HG03064 (cell line): ENCODE measurements around the gene SULT4A1.

Experiments
- ATAC-seq: cut with Tn5 transposase; IDR thresholded peaks from one replicate; pipeline ENCODE4 v1.9.1; 2021; ENCODE audit warnings: low read depth; ENCODE audit not compliant: unreplicated experiment

Gene SULT4A1

DNA sequence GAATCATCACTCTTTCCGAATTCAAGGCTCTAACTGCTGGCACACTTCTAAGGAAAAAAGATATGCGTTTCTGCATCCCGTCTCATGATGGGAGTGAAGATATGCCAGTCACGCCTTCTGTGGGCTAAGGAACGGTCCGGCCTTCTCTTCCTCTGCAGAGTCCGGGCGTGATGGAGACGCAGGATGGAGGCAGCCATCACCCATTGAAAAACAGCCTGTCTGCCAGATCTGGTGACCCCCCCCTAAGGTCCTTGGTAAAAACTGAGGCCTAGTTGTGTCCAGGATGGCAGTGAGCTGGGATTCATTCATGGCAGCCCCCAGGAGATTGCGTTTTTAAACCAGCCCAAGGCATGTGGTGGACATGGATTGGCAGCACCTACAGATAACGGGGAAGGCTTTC is 43.3 kb downstream of the SULT4A1 start:
- ATAC-seq = no peak

DNA sequence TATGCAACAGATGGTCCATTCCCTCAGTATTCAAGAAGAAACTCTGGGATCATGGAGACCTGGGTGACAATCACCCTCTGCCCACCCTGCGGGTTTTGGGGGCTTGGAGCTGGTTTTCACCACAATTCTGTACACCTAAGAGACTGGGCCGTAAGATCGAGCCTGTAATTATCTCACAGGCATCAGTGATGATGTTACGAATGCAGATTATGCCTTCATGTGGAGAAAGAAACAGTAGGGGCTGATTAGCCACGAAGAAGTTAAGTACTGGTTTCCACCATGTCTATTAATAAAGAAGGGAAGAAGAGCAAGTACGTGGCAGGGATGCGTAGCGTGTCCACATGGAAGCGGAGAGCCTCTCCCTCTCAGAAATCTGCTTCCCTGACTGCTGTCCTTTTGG is 44.9 kb downstream of the SULT4A1 start:
- ATAC-seq = no peak

DNA sequence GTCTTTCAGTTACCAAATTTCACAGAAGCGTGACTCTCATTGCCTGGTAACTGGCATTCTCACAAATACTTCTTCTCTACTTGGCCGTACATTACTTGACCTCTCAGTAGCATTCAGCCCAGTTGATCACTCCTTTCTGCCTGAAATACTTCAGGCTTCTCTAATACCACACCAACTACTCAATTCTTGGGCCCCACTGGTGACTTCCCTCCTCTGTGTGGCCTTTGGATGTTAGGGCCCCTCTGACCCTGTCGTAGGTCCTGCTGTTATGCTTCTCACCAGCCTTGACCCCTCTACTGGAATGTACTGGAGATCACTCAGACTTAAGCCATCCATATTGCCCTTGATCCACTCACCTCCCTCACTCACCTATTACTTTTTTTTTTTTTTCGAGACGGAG is 48.0 kb downstream of the SULT4A1 start:
- no peak for ATAC-seq

DNA sequence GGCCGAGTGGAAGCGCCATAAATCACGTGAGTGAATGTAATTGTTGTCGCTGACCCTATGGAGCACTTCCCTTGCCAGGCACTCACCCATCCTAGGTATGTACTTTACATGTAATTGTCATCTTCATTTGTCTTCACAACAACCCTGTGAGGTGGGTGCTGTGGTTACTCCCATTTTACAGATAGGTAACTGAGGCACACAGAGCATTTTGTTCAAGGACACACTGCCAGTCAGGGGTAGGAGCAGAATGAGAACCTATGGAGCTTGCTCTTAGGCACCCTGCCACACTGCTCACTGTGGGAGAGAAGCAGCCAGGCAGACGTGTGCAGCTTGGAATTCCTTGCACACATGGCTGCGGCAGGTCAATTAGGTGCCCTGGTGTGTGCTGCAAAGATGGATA is 49.4 kb downstream of the SULT4A1 start:
- no peak for ATAC-seq

DNA sequence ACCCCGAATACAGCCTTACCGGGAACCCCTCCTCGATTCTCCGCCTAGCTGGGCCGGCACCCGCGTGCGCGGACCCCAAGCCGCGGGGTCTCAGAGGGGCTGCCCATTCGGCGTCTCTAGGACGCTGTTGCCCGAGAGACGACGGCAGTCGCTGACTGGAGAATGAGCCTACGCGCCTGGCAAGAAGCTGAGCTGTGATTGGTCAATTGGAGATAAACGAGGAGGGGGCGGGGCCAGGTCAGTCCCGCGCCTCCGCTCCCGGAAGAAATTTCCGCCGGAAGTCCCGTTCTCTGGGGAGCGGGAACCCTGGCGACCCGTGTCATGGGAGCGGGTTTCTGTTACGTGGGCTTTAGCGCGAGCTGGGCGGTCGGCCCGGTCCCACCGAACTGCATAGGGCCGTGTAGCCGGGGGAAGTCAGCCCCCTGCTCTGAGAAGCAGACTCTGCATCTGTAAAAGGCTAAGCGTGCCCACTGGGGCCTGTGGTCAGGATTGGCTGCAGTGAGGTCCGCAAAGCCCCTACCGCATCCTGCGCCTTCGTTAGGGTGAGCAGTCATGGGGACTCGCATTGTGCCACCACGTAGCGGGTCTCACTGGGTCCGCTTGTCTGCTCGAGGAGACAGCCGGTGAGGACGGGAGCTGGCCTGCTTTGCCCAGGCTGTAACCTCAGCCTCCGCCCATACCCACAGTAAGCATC is 50.0 kb downstream of the SULT4A1 start, which contains the start of gene EFCAB6:
EFCAB6 (minus strand) TSS at position 157 of the 694 bp plus-strand sequence. CDS start 29,987 bp downstream, outside the sequence.
- ATAC-seq = peak; percentile 71

DNA sequence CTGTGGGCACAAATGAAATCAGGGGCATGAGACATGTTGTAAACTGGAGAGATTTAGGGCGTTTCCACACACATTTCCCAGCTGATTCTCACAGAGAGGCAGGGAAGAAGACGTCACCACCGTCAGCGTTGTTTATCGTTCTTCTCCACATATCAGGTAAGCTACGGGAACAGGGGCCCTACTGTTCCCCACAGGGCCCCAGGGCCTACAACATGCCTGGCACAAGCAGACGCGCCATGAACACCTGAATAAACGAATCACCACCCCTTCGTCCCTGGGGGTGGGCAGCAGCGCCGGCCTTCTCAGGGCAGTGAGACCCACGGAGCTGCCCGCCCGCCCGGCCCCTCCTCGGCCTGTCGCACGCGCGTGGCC is 50.5 kb downstream of the SULT4A1 start:
- ATAC-seq = no peak

DNA sequence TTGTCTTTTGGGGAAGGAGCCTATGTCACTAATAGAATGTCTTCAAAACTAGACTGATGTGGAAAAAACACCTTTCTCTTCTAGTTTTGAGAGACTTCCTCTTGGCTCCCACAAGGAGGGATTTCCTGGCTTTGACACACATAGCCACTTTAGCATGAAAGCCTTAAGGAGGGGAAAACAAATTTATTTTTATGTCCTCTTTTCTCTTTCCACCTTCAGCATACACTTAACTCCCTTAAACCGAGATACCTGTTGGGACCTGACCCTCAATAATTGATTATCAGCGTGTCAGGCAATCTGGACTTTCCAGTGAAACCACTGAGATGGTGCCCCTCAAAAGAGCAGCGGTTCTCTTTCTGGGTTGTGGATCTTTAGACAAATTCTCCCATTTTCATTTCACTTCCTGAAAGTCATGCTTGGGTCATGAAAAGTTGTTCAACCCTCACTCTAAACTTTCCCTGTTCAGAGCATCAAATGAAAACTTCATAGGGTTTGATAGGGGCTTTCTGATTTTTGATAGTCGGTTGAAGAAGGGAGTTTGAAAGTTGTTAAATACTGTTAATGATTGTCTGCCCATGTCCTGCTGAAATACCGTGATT is 59.3 kb downstream of the SULT4A1 start:
- ATAC-seq = no peak

DNA sequence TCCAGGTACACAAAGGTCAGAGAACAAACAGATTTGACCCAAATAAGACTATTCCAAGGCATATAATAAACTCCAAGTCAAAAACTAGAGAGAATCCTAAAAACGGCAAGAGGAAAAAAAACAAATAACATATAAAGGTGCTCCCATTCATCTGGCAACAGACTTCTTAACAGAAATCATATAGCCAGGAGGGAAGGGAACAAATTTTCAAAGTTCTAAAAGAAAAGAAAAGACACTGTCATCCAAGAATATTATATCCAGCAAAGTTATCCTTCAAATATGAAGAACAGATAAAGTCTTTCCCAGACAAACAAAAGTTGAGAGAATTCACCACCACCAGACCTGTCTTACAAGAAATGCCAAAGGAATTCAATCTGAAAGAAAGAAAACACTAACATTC is 61.3 kb downstream of the SULT4A1 start:
- no peak for ATAC-seq

DNA sequence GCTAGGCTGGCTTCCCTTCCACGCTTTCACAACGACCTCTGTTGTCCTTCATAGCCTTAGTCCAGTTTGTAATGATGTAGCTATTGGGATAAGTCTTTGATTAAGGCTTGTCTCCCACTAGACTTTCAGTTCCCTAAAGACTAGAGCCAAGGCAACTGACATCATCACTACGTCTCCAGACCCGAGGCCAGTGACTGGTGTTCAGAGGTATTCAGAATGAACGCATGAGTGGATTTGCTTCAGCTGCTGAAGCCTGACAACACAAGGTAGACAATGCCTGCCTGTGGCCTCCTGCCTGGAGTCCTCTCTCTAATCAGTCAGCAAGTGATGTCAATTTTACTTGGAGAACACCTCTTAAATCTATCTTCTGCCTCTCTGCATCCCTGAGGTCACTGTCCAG is 63.8 kb downstream of the SULT4A1 start:
- no peak for ATAC-seq

DNA sequence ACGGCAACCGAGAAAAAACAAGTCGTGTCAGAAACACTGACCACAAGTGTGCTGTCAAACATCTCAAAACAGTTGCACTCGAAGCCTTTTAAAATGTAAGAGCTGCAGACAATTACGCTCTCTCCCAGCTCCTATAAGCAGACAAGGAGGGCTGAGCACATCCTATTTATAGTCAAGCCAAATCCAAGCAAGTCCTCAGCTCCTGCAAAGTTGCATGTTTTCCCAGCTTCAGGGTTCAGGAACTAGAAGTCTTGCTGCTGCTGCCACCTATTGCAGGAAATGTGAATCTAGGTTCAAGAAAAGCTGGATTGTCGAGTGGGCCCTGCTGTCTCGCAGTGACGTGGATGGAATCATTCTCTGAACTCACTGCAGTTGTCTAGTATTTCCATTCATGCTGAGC is 65.7 kb downstream of the SULT4A1 start:
- ATAC-seq = no peak

DNA sequence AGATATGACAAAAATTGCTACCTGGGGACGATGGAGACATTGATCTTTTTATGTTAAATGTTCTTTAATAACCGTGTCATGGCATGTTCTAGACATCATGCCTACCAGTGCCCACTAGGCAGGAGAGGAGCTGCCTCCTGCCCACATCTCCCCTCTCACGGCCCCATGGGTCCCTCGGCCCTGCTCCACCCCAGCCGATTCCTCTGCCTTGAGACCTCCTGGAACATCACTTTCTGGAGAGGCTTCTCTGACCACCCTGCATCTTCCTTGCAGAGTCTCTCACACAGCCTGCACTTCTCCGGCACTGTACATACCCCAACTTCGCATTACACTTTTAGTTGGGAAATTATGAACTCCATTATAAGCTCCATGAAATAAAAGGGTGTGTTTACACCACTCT is 67.0 kb downstream of the SULT4A1 start:
- no peak for ATAC-seq

DNA sequence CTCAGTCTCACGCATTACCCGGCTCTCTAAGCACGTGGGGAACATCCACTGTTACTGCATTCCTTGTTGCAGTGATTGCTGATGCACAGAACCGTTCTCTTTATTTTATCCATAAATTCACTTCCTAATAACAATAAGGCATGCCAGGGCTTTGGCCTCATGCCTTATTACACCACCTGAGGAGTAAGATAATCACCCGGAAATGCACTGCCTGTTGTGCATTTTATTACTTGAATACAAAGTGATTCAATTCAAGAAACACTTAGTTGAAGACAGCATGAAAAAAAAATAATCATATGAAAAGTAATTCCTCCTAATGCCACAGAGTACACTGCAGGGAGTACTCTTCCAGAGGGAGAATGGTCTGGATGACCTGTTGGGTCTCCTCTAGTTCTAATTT is 69.4 kb downstream of the SULT4A1 start:
- ATAC-seq = no peak

DNA sequence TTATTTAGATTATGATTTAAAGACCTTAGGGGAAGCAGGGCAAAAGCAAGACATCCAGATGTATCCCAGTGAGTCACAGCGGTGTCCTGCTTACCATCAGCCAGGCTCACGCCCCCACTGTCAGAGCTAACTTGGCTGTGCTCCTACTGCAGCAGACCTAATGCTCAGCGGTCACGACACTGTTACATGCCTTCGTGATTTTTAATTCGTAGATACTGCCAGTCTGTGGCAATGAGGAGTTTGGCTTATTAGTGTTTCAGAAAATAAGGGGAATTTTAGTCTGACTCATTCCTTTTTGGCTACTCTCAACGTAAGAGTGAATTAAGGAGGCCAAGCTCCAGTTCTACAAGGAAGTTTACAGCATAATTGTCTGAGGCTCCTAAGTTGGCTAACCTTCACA is 72.9 kb downstream of the SULT4A1 start:
- ATAC-seq = no peak

DNA sequence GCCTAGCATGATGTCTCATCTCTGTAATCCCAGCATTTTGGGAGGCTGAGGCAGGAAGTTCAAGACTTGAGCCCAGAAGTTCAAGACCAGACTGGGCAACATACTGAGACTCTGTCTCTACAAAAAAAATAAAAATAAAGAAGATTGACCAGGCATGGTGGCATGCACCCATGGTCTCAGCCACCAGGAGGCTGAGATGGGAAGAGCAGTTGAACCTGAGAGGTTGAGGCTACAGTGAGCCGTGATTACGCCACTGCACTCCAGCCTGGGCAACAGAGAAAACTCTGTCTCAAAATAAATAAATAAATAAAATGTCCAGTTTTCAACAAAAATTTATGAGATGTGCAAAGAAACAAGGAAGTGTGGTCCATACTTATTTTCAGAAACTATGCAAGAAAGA is 78.5 kb downstream of the SULT4A1 start:
- no peak for ATAC-seq

DNA sequence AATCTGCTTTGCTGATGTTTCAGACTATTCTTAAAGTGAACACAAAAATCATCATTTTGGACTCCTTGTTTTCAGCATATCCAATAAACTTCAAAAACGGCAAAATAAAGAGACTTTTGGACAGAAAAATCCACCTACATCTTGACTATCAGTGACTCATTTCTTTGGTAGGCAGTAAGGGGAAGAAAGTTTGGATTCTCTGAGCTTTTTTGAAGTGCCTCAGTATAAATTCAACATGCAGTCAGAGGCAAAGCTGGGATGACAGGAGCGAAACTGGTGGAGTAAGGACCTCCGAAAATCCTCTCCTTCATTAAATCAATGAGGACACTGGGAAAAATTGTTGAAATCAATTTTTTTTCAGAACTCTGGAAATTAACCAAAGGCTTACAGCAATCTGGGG is 79.9 kb downstream of the SULT4A1 start:
- ATAC-seq = no peak

DNA sequence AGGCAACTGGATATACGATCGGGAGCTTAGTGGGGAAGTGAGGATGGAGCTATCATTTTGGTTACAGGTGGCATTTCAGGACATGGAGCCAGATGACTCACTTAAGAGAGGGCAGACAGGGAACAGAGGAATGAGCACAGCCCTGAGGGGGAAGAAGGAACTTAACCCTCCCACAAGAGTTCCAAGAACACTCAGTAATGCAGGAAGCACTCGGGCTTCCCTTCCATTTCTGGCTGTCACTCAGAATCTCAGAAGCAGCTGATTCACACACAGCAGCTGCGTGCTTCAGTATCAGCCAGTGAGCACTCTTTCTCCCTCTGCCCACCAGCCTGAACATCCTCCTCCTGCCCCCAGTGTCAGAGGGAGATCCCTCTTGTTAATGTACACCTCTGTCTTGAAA is 85.0 kb downstream of the SULT4A1 start:
- no peak for ATAC-seq

DNA sequence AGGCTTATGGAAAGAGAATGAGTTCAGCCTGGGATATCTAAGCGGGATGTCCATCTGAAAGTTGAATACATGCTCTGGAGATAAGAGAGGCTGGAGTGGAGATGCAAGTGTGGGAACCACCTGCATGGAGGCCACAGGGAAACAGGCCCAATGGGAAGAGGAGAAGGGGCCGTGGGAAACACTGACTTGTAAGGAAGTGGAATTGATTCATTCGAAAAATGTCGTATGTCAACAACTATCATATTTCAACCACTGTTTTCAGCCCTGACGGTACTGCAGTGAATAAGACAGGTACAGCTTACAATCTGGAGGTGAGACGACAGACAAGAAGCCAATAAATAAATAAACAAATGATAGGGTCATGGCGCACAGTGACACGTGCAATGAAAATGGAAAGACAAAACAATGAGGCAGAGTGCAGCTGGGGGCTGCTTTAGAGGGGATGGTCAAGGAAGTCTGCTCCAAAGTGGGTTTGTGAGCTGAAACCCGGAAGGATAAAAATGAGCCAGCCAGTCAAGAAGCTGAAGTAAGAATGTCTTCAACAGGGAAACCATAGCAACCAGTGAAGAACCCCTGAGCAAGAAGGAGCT is 86.1 kb downstream of the SULT4A1 start:
- no peak for ATAC-seq
